CD4-positive, alpha-beta T cell treated with Interleukin-12 subunit alpha and Interleukin-12 subunit beta, for 1 hour (primary cell): ENCODE data around the gene DEPP1.

ENCODE experiments used
- DNase-seq: peaks from one replicate; pipeline ENCODE4 v3.0.0-alpha.2; 2020

The DEPP1 gene

DNA sequence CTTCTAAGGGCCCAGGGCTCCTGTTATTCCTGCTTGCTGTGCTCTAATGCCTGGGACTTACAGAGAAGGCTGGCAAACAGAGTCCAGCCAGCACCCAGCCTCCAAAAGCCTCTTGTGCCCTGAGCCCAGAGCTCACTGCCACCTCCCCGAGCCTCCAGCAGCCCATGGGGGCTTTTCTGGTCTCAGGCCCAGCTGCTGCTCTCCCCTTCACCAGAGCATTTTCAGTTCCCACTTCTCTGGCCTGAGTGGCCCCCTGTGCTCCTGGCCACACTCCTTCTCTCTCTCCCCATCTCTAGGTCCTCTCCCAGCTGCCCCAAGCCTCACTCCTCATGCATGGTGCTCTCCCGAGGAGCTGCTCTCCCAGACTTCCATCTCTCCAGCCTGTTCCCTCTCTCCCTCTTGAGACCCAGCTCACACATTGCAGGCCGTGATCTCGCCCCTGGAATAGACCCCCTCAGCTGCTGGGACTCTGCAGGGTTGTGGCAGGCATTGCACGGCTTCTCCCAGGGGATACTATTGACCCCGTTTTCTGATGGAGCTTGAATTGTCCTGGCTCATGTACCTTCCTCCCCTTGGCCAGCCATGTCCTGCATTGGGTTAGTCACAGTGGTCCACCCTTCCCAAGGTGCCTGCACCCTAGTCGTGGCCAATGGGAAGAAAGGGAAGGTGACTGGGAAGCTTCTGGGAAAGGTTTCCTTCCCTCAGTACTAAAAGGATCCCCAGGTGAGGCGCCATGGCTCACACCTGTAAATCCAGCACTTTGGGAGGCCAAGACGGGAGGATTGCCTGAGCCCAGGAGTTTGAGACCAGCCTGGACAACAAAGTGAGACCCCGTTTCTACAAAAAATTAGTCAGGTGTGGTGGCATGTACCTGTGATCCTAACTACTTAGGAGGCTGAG is 28.0 kb downstream of the DEPP1 start:
- DNase-seq = no peak

DNA sequence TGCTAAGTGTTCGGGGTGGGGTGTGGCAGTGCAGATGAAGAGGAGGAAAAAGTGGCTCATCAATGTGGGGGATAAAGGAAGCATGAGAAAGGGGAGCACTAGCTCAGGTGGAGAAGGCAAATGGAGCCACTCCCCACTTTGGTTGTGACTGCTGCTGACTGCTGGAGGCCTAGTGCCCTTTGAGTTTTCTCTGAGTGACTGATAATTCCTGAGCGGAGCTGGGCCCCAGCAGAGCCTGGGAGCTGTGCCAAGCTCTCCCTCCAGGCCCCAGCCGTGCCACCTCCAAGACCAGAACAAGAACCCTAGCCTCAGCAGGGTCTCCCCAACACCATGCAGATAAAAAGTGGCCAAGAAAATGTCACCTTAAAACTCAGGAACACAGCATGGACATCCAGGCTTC is 28.7 kb downstream of the DEPP1 start:
- no peak for DNase-seq

DNA sequence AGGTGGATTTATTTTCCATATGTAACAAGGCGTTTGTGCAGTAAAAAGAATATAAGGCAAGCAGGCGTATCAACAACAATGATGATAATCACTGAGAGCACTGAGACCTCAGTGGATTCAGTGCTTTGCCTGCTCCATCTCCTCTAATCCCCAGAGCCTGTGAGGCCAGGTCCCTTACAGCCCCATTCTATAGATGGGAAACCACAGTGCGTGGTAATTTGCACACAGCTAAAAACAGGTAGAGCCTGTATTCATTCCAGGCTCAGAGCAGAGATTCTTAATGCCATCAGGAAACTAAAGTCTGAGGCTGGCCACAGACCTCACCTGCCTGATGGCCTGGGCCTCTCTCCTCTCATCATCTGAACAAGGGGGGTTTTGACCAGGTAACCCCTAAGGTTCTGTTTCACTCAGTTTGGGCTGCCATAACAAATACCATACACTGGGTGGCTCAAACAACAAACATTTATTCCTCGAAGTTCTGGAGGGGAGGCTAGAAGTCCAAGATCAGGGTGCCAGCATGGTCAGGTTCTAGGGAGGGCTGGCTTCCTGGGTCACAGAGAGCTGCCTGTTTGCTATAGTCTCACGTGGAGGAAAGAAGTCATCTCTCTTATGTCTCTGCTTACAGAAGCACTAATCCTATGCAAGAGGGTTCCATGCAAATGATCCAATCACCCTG is 29.3 kb downstream of the DEPP1 start:
- DNase-seq = no peak

DNA sequence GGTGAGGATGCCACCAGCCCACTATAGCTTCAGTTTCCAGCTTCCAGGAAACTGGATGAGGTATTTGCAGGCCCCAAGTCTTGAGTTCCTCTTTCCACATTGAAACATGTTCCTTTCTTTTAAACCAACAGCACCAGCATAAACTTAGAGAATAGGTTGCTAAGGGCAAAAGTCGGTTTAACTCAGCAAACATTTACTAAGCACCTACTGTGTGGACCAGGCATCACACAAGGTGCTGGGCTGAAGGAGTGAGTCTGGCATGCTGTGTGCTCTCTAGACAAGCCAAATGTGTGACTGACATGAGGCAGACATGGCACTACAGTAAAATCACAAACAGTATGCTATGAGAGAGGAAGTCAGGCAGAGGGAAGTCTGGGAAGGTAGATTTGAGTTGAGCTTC is 30.0 kb downstream of the DEPP1 start:
- DNase-seq = no peak

DNA sequence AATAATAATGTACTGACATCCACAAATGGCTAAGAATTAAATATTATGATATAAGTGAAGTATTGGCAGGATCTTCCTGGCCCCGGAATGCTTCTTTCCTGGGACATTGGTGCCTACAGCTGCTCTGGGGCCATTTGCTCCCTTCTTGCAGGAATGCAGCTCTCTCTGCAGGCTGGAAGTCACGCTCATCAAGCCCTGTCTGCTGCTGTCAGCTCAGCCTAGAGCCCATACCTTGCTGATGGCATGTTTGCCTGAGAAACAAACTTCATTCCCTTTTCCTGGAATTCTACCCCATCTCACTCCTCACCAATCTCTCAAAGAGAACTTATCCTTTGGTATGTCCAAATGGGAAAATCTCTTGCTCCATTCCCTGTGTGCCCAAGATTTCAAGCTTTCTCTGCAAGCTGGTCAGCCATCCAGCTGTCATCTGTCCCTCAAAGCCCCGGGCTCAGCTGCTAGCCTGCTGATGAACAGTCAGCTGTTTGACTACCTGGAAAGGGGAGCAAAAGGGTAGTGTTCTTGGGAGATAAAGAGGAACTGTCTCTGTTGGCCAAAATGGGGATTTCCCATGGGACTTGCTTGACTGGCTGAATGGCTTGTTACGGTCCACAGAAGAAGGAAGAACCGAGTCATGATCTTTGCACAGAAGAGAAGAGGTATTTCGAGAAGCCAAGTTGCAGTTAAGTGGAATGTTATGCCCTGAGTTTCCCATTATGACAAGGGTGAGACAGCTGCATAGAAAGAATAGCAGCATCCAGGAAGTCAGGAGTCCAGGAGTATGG is 31.0 kb downstream of the DEPP1 start:
- DNase-seq = no peak

DNA sequence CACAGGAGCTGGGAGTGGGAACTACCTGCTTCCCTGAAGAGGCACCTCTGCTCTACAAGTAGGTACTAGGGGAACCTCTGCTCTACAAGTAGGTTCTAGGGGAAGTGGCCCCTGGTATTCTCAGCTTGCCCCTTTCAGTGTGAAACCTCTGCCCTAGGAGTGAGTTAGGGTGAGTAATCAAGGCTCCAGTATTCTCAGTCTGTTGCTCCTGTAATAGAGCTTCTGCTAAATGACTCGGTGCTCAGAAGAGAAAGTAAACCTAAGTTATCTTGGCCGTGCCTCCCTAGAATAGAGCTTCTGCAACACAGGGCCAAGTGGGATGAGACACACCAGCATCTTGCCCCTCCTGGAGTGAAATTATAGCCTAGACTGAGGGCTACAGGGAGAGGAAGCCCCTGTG is 32.4 kb downstream of the DEPP1 start:
- no peak for DNase-seq

DNA sequence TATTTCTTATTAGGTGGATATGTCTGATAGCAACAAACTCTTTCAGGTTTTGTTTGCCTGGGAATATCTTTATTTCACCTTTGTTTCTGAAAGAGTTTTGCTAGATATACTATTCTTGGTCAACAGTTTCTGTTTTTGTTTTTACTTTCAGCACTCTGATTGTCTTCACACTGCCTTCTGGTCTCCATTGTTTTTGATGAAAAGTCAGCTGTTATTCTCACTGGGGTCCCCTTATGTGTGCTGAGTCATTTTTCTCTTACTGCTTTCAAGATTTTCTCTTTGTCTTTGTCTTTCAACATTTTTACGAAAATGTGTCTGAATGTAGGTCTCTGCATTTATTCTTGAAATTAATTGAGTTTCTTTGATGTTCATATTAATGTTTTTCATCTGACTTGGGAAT is 34.3 kb downstream of the DEPP1 start:
- no peak for DNase-seq

DNA sequence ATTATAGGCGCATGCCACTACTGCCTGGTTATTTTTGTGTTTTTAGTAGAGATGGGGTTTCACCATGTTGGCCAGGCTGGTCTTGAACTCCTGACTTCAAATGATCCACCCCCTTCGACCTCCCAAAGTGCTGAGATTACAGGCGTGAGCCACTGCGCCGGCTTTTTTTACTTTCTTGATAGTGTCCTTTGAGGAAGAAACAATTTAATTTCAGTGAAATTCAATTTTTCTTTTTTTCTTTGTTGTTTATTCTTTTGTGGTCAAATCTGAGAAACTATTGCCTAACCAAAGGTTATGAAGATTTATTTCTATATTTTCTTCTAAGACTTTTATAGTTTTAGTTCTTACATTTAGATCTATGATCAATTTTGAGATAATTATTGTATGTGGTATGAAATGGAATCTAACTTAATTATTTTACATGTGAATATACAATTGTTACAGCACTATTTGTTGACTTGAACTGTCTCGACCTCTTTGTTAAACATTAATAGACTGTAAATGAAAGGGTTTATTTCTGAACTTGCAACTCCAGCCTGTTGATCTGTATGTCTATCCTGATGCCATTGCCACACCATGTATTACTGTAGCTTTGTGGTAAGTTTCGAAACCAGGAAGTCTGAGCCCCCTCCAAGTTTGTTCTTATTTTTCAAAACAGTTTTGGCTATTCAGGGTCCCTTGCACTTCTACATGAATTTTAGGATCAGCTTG is 38.8 kb downstream of the DEPP1 start:
- no peak for DNase-seq

DNA sequence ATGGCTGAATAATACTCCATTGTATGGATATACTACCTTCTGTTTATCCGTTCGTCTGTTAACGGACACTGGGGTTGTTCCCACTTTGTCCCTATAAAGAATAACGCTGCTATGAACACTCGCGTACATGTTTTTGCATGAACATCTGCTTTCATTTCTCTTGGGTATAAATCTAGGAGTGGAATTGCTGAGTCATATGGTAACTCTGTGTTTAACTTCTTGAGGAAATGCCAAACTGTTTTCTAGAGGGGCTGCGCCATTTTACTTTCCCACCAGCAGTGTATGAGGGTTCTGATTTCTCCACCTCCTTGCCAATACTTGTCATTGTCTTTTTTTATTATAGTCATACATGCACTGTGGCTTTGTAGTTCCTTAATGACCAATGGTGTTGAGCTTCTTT is 39.7 kb downstream of the DEPP1 start:
- no peak for DNase-seq

DNA sequence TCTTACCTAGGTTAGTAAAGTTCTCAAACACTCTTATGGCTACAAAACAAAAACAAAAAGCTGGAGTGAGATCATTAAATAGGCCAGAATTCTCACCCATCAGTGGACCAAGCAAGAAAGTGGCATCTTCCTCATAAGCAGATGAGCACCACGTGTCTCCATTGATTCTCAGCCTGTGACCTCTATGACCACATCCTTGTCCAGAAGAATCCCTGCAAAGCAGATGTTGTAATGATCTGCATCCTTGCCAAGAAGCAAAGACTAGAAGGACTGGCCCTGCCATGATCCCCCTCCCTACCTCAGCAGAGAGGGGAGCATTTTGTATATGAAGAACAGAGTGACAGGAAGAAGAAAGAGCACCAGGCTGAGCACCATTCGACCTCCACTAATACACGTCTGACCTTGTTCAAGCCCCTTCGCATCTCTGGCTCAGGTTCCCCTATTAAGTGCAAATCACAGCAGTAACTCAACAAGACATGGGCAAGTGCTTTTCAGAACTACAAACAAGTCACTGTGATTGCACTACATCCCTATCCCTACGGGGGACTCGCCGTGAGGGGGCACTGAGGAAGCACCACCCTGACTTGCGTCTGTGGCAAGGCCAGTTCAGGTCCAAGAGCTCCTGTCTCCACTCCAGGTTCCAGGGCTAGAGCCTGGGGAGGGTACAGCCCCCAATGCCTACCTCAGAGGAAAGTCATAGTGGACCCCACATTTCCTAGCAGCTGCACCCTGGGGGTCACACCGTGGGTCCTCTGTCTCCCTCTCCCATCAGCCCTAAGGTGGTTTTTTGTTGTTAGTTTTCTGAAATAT is 41.2 kb downstream of the DEPP1 start:
- DNase-seq = no peak

DNA sequence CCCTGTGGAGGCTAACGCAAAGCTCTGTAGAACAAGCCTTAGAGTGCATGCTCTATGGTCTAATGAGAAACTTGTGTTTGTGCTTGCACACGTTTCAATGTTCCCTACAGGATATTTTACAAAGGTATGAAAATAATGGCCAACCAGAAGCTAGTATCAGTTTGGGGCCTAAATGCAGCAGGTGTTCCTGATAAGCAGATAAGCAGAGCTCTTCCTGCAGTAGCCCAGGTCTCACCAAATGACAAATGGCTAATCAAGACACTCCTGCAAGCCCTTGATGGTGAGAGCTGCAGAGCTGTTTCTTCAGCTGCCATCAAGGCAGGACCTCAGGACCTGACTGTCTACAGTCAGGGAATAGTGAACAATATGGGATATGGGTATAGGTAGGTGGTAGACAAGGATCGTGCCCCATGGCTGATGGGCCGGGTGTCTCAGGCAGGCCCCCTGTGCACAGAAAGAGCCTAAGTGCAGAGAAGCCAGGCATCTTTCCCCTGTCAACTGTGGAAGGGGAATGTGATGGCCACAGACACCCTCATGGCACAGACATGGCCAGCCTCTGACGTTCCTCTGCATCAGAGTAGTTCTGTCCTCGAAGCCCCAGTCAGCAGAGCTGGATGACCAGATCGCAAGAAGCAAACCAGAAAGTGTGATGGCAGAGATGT is 42.2 kb downstream of the DEPP1 start:
- DNase-seq = no peak

DNA sequence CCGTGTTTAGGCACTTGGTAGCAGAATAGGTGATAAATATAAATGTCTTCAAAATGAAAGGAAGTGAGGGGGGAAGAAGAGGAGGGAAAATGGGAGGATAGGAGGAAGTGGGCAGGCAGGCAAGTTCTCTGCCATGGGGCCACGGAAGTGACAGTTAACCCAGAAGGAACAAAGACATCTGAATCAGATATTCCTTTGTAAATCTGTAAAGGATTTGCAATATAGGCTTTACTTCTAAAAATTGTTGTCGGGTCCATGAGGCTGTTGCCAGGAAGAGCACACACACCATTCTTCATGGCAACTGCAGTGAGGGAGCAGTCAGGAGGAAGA is 42.7 kb downstream of the DEPP1 start:
- no peak for DNase-seq

DNA sequence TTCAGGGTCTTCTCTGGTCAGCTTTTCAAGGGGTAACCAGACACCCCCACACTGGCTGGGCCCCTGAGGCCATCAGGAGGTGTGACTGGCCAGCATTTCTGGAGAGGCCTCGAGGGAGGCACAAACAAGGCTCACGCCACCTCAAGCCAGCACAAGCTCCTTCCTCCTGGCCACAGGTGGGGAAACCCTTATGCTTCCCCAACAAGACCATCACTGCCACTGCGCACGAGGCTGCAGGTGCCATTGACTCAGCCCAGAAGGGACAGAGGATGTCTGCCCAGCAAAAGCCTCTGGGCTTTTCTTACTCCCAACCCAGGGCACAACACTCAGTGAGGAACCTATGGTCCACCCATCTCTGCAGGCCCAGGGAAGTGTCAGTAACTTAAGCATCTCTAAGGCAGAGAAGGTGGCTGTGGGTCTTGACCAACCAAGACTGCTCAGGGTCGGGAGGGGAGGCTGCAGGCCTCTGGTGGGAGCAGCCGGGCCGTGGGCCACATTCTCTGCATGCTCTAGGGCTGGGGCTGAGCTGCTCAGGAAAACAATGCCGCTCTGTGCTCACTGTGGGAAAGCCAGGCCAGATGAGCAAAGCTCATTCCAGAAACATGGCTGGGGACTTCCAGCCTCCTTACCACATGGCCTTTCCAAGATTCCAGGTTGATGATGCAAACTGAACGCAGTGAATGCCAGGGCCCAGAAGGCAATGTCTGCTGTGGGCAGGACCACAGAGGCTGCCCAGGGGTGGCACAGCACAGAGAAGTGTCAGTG is 43.2 kb downstream of the DEPP1 start:
- no peak for DNase-seq

DNA sequence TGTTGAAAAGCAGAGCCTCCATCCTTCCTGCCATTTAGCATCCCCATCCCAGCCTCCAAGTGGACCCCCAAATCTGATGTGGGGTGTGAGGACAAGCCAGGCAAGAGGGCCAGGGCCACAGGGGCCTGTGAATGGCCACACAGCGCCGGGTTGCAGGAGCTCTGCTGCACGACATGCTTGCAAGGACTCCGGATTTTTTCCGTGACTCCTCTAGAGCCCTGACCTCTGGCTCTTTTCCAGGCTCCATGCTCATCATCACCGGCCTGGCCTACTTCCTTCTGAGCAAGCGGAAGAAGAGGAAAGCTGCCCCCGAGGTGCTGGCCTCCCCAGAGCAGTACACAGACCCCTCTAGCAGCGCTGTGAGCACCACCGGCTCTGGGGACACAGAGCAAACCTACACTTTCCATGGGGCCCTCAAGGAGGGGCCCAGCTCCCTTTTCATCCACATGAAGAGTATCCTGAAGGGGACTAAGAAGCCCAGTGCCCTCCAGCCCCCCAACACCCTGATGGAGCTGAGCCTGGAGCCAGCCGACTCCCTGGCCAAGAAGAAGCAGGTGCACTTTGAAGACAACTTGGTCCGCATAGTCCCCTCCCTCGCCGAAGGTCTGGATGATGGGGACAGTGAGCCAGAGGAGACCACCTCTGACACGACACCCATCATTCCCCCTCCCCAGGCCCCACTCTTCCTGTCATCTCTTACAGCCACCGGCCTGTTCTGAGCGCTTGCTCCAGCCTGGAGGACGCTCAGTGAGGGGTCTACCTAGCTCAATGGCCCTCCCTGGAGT is 44.0 kb downstream of the DEPP1 start:
- no peak for DNase-seq

DNA sequence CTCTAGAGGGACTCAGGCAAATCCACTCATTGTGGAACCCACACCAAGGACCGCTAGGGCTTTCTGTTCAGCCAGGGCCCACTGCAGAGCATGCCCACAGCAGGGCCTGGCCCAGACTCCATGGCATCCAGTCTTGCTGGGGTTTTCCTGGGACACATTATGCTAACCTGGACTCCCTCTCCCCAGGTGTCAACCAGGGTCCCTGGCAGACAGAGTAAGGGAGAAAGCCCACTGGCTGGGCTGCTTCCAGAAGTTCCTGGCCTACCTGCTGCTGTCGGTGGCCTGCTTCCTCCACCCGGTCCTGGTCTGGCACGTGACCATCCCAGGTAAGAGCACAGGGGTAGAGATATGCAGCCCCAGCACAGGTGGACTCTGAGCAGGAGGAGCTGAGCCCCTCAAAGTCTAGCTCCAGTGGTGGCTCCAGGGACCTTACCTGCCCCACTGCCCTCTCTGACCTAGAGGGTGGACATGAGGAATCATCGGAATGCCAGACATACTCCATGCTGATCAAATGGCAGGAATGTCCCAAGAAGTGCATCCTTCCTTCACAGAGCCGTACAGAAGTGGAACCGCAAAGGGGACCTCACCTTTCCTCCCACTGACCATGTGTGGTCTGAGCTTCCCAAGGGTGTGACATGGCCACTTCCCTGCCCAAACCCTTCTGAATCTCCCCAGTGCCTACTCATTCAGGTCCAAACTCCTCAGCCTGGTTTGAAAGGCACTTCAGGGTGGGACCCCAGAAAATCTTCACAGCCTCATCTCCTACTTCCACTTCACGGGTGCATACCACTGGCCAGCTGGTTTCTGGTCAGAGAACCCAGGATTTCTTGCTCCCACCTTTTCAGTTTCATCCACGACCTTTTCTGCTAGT is 44.9 kb downstream of the DEPP1 start:
- DNase-seq = no peak

DNA sequence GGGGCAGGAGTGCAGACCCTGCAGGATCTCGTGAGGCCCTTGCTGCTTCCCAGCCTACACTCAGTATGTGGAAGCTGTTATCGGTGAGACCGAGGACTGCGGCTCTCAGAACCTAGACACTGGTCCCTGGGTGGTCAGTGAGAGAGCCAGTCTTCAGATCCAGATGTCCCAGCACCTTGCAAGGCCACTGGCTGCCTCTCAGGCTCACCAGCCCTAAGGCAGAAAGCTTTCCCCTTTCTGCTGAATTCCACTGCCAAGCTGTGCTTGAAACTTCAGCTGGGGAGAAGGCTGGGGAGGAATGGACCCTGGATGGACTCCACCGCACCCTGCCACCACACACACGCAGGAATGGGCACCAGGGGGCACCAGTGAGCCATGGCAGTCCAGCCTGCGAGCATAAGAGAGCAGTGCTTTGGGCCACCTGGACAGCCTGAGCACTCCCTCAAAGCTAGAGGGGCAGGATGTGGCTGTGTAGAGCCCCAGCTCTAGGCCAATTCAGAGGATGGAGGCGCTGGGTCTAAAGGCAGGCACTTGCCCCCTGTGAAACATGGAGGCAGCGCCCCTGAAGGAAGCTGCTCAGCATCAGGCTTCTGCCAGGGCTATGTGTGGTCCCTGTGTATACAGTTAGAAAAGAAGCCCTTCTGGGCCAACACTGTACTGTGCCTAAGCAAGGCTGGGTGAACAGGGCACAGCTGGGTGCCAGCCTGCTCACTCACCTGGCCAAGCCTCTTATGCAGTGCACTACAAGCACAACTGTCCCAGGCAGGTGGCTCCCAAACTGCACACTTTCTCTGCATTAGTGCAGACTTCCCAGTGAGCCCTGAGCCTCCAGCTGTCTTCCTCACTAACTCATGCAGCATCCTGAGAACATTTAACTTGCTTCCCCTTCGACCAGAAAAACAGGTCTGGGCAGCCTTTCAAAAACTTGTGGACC is 45.8 kb downstream of the DEPP1 start:
- peak; percentile 80 for DNase-seq

DNA sequence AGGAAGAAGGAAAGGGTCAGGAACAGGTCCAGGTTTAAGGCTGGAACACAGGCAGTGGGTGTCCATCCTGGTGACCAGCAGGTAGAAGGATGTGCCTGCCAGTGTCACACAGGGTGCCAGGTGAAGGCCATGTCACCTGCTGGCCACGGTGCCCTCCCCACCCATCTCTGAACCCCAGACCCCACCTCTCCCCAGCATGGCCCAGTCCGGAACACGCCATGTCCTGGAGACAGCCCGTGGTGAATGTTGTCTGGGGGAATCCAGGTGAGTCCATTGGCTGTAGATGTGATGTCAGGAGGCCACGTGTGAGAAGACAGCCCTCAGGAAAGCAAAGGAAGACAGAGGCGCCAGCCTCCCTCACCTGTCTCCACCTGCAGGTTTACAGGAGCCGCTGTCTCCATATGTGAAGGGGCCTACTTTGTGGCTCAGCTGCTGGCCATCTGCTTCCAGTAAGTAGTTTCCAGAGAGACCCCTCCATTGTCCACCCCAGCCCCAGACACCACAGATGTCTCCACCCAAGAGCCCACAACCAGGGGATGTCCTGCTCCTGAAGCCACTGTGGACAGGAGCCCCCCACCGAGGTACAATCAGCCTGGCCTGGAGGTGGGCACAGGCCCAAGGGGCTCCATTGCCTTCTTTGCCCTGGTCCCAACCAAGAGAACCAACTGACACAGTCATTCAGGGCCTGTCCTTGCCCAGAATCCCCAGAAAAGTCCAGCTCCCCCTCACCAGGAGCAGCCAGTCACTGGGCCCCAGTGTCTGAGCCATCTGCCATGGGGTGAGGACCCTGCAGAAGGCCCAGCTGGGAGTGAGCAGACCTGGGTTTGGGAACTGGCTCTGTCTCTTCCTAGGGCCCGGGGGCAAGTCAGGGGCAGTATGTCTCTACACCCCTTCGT is 46.7 kb downstream of the DEPP1 start:
- DNase-seq = no peak
